ENCODE measurements around the gene RFTN2. TPM values are rescaled to one million over a fixed set of nuclear protein-coding genes. Genes with fewer than 3 reads are reported as not detected.

RFTN2 gene
- total RNA-seq, 2 donors from 2014 or later: not detected

DNA sequence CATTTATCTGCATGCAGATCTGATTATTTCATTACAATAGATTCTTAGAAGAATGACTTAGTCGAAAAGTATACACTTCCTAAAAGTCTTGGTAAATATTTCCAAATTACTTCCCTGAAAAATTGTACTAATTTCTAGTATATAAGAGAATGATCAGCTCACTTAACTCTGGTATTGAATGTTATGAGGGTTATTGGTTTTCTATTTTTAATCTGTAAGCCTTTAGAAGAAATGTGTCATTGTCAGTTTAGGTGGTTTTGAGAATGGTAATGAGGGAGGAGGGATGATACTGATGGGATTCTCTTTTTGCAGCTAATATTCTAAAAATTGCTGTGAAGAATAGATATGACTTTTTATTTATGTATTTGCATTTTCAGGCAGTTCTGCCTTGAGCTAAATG, 135.7 kb downstream of the RFTN2 start:
- DNase-seq (ENCODE audit: low spot score in 2 of 2) (no peak), ATAC-seq (no peak)
- no peaks in the 10 kb centered on the region for H3K9me3 Mint-ChIP-seq
- peak overlapping the region in 1 of 2 donors; percentile 9 for H3K27ac Mint-ChIP-seq
- H3K36me3 Mint-ChIP-seq: peaks cover 0 to 51% of the 10 kb centered on the region in 2 donors

DNA sequence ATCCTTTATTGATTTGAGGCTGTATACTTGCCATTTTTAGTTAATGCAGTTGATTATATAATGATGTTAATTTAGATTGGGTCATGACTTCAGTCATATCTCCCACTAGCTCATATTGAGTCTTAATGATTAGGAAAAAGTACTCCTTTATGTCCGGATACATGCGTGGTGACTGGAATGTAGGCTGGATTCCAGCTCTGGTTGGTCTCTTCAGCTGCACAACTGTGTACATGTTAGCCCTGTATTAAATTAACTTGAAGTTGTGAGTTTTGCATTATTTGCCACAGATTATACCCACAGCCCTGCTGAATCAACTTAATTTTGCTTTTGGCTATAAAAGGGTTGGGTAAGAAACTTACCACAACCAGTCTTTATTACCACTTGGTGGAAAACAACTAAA, 137.0 kb downstream of the RFTN2 start:
- Mint-ChIP-seq H3K27ac (no peak overlapping the region), H3K36me3 (peaks cover 0 to 57% of the 10 kb centered on the region in 2 donors), H3K9me3 (no peaks in the 10 kb centered on the region)
- ATAC-seq: no peak
- no peak for DNase-seq (ENCODE audit: low spot score in 2 of 2)

Other genes with a start within 250 kb of the RFTN2 start
- 100 to 1,000 TPM; 266 to 292 TPM for gene SF3B1, start 240.6 kb downstream of the RFTN2 start, total RNA-seq
- 10 to 100 TPM; 12.6 to 48.6 TPM for gene COQ10B, start 222.0 kb downstream of the RFTN2 start, total RNA-seq
- gene HSPD1, start 175.7 kb downstream of the RFTN2 start, total RNA-seq: 100 to 1,000 TPM; 646 to 811 TPM
- 100 to 1,000 TPM; 264 to 275 TPM for gene HSPE1, start 175.2 kb downstream of the RFTN2 start, total RNA-seq
- 10 to 100 TPM; 16.0 to 21.2 TPM for gene MOB4, start 159.5 kb downstream of the RFTN2 start, total RNA-seq
- 10 to 100 TPM; 10.0 to 11.6 TPM for gene MARS2, start 29.8 kb upstream of the RFTN2 start, total RNA-seq
- not detected for gene BOLL, start 109.7 kb upstream of the RFTN2 start, total RNA-seq
- gene PLCL1, start 129.0 kb upstream of the RFTN2 start, total RNA-seq: 1 to 10 TPM; 1.3 to 4.9 TPM

All from activated naive CD4-positive, alpha-beta T cell treated with anti-CD3 and anti-CD28 coated beads, Interleukin-2, amount 50 U/mL, for 72 hours (primary cell).